HEK293 (cell line): ENCODE measurements around the gene TTYH1.

Experiments
- CTCF ChIA-PET: fragments of 350-600 bp; formaldehyde crosslinking; extraction: SDS; loops from one replicate; lab custom pipeline; 2021; ENCODE audit warnings: antibody characterized with exemption; lab: Yijun Ruan, JAX
- POLR2A ChIA-PET: fragments of 300-600 bp; formaldehyde crosslinking; extraction: SDS; loops from one replicate; lab custom pipeline; 2020; ENCODE audit warnings: antibody characterized with exemption, inconsistent platforms; lab: Yijun Ruan, JAX
- H3K27ac ChIP-seq: fragments of 200-500 bp; sonication (Bioruptor generic); 2 replicates; pipeline ENCODE4 v1.5.1; 2014; ENCODE audit warnings: low read depth, low read length, control low read depth, inconsistent platforms; ENCODE audit errors: extremely low read depth
- H3K36me3 ChIP-seq, 2 experiments: fragments of 200-500 bp in 1 of 2; sonication (Bioruptor generic) in 1 of 2; 1 replicate in 1 of 2; 2 replicates in 1 of 2; pipeline ENCODE4 v1.5.1; 2014 to 2017; ENCODE audit warnings: inconsistent platforms in 2 of 2, low read length in 2 of 2; ENCODE audit not compliant: control insufficient read depth in 2 of 2, insufficient read depth in 1 of 2
- H3K4me1 ChIP-seq: fragments of 200-500 bp; sonication (Bioruptor generic); 2 replicates; pipeline ENCODE4 v1.5.1; 2014; ENCODE audit warnings: mild to moderate bottlenecking, low read length, inconsistent platforms; ENCODE audit not compliant: control insufficient read depth, insufficient read depth
- H3K4me3 ChIP-seq: 2 replicates; pipeline ENCODE4 v1.5.1; 2011; ENCODE audit warnings: low read depth, mild to moderate bottlenecking, control low read depth, low read length, moderate library complexity
- H3K9me3 ChIP-seq: fragments of 200-500 bp; sonication (Bioruptor generic); 2 replicates; pipeline ENCODE4 v1.5.1; 2014; ENCODE audit warnings: low read depth, low read length, inconsistent platforms; ENCODE audit not compliant: control insufficient read depth, insufficient read depth
- GLIS1 ChIP-seq: fragments of 450-650 bp; formaldehyde crosslinking; IDR thresholded peaks from 2 replicates; pipeline ENCODE4 v1.5.1; 2016; ENCODE audit warnings: missing biosample characterization, missing genetic modification characterization
- GLIS2 ChIP-seq: fragments of 450-650 bp; formaldehyde crosslinking; IDR thresholded peaks from 2 replicates; pipeline ENCODE4 v1.5.1; 2016; ENCODE audit warnings: missing biosample characterization, missing genetic modification characterization
- KLF1 ChIP-seq: fragments of 450-650 bp; formaldehyde crosslinking; IDR thresholded peaks from 2 replicates; pipeline ENCODE4 v1.5.1; 2016; ENCODE audit warnings: missing biosample characterization, missing genetic modification characterization
- KLF10 ChIP-seq: fragments of 450-650 bp; IDR thresholded peaks from 2 replicates; pipeline ENCODE4 v1.5.1; 2018; ENCODE audit warnings: missing biosample characterization, mild to moderate bottlenecking, missing genetic modification characterization
- KLF8 ChIP-seq: fragments of 450-650 bp; formaldehyde crosslinking; IDR thresholded peaks from 2 replicates; pipeline ENCODE4 v1.5.1; 2016; ENCODE audit warnings: missing biosample characterization, missing genetic modification characterization
- MYNN ChIP-seq: fragments of 450-650 bp; formaldehyde crosslinking; IDR thresholded peaks from 2 replicates; pipeline ENCODE4 v1.5.1; 2016; ENCODE audit warnings: missing biosample characterization, missing genetic modification characterization, borderline replicate concordance
- SCRT2 ChIP-seq: fragments of 450-650 bp; formaldehyde crosslinking; IDR thresholded peaks from 2 replicates; pipeline ENCODE4 v1.5.1; 2016; ENCODE audit warnings: missing biosample characterization, missing genetic modification characterization
- ZBTB20 ChIP-seq: fragments of 450-650 bp; formaldehyde crosslinking; IDR thresholded peaks from 2 replicates; pipeline ENCODE4 v1.5.1; 2016; ENCODE audit warnings: missing biosample characterization, missing genetic modification characterization
- ZEB2 ChIP-seq: fragments of 450-650 bp; formaldehyde crosslinking; IDR thresholded peaks from 2 replicates; pipeline ENCODE4 v1.5.1; 2016; ENCODE audit warnings: missing biosample characterization, missing genetic modification characterization
- ZFP69B ChIP-seq: fragments of 450-650 bp; formaldehyde crosslinking; IDR thresholded peaks from 2 replicates; pipeline ENCODE4 v1.5.1; 2016; ENCODE audit warnings: missing biosample characterization, missing genetic modification characterization
- ZIC2 ChIP-seq: fragments of 450-650 bp; formaldehyde crosslinking; IDR thresholded peaks from 2 replicates; pipeline ENCODE4 v1.5.1; 2016; ENCODE audit warnings: missing biosample characterization, missing genetic modification characterization
- ZNF146 ChIP-seq: fragments of 450-650 bp; formaldehyde crosslinking; IDR thresholded peaks from 2 replicates; pipeline ENCODE4 v1.5.1; 2016; ENCODE audit warnings: missing biosample characterization, missing genetic modification characterization
- ZNF19 ChIP-seq: fragments of 450-650 bp; formaldehyde crosslinking; IDR thresholded peaks from 2 replicates; pipeline ENCODE4; 2016; ENCODE audit warnings: missing biosample characterization, missing genetic modification characterization, low read depth
- ZNF211 ChIP-seq: fragments of 450-650 bp; formaldehyde crosslinking; IDR thresholded peaks from 2 replicates; pipeline ENCODE4 v1.5.1; 2016; ENCODE audit warnings: low read depth, missing biosample characterization, missing genetic modification characterization
- ZNF221 ChIP-seq: fragments of 450-650 bp; formaldehyde crosslinking; IDR thresholded peaks from 2 replicates; pipeline ENCODE4 v1.5.1; 2017; ENCODE audit warnings: missing biosample characterization, missing genetic modification characterization, borderline replicate concordance
- ZNF324 ChIP-seq: fragments of 450-650 bp; formaldehyde crosslinking; IDR thresholded peaks from 2 replicates; pipeline ENCODE4 v1.5.1; 2016; ENCODE audit warnings: missing biosample characterization, missing genetic modification characterization
- ZNF416 ChIP-seq: fragments of 450-650 bp; formaldehyde crosslinking; IDR thresholded peaks from 2 replicates; pipeline ENCODE4 v1.5.1; 2016; ENCODE audit warnings: missing biosample characterization, missing genetic modification characterization
- ZNF544 ChIP-seq: fragments of 450-650 bp; formaldehyde crosslinking; IDR thresholded peaks from 2 replicates; pipeline ENCODE4 v1.5.0; 2017; ENCODE audit warnings: missing biosample characterization, missing genetic modification characterization
- ZNF626 ChIP-seq: fragments of 450-650 bp; sonication (Bioruptor Pico); formaldehyde crosslinking; IDR thresholded peaks from 2 replicates; pipeline ENCODE4 v1.5.1; 2018; ENCODE audit warnings: missing biosample characterization, missing genetic modification characterization, inconsistent platforms
- TF ChIP-seq, protein P1 (sequence below): IDR thresholded peaks from 2 replicates; pipeline ENCODE4 v1.6.1; 2011; ENCODE audit warnings: mild to moderate bottlenecking, low read depth, low read length, borderline replicate concordance
- TF ChIP-seq, protein P2 (sequence below): fragments of 450-650 bp; formaldehyde crosslinking; IDR thresholded peaks from 2 replicates; pipeline ENCODE4 v1.5.1; 2016; ENCODE audit warnings: missing biosample characterization, missing genetic modification characterization

Gene TTYH1

GRCh38 chr19:54458648-54459281 lies 43.5 kb downstream of the TTYH1 start:
- Histone ChIP-seq H3K4me3 (no peak overlapping the region), H3K36me3 (peaks cover 31 to 86% of the 10 kb centered on the region in 2 experiments), H3K4me1 (peaks cover 5% of the 10 kb centered on the region; the same call in 1 of the 2 replicates), H3K27ac (no peak overlapping the region), H3K9me3 (no peaks in the 10 kb centered on the region)
- POLR2A ChIA-PET: interaction anchor here (0.8 to 6.8 kb wide), 3 partner anchors 9 to 80 kb away, joined by 3 to 64 read pairs (median 3); partner anchors contain the start of gene LENG8
- CTCF ChIA-PET: interaction anchor here (1.4 kb wide), 1 partner anchor 18 kb away, joined by 3 read pairs; no protein-coding TSS in a partner anchor
- TF ChIP-seq KLF10 (tag by site-specific recombination): no peak
- no peak for TF ChIP-seq ZNF324 (tag by site-specific recombination)
- no peak for TF ChIP-seq SCRT2 (tag by site-specific recombination)
- TF ChIP-seq ZNF19 (tag by site-specific recombination): no peak
- TF ChIP-seq ZNF211: no peak
- TF ChIP-seq ZFP69B (tag by site-specific recombination): no peak
- no peak for TF ChIP-seq ZEB2 (tag by site-specific recombination)
- TF ChIP-seq ZNF416: no peak
- TF ChIP-seq MYNN (tag by site-specific recombination): no peak
- no peak for TF ChIP-seq KLF1
- no peak for TF ChIP-seq ZNF146
- TF ChIP-seq ZNF544 (tag by site-specific recombination): no peak
- TF ChIP-seq ZNF626 (tag by site-specific recombination): no peak
- TF ChIP-seq ZNF221: no peak
- TF ChIP-seq KLF8 (tag by site-specific recombination): no peak
- TF ChIP-seq ZBTB20 (tag by site-specific recombination): no peak
- TF ChIP-seq, protein P1, sequence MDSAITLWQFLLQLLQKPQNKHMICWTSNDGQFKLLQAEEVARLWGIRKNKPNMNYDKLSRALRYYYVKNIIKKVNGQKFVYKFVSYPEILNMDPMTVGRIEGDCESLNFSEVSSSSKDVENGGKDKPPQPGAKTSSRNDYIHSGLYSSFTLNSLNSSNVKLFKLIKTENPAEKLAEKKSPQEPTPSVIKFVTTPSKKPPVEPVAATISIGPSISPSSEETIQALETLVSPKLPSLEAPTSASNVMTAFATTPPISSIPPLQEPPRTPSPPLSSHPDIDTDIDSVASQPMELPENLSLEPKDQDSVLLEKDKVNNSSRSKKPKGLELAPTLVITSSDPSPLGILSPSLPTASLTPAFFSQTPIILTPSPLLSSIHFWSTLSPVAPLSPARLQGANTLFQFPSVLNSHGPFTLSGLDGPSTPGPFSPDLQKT: no peak

DNA sequence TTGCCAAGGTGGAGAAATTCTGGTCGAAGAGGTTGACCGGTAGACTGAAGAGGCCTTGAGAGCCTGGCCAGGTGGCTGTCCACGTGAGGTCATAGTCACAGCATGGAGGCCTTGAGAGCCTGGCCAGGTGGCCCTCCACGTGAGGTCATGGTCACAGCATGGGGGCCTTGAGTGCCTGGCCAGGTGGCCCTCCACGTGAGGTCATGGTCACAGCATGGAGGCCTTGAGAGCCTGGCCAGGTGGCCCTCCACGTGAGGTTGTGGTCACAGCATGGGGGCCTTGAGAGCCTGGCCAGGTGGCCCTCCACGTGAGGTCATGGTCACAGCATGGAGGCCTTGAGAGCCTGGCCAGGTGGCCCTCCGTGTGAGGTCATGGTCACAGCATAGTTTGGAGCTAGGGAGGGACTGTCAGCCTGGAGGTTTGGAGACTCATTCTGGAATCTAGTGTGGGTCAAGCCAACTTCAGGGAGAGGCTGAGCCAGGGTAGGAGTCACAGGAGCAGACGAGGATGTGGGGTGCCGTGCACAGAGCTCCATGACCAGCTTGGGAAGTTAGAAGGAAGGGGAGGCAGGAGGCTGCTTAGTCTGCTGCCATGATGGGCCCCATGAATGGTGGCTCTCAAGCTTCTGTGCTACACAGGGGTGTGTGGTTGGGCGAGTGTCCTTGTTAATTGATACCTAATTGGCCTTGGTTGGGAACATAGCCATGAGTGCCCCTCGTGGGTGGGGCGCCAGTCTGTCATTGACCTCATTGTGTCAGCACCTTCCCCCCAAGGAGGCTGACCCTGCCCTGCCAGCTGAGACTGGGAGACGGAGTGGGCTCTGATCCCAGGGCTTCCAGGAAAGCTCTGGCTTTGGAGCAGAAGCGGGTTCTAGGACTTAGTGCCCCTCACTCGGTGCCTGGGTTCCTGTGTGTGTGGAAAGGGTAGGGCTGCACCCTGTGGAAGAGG lies 44.3 kb downstream of the TTYH1 start:
- TF ChIP-seq GLIS1 (peak; percentile 97), ZIC2 (tag by site-specific recombination) (peak; percentile 98), GLIS2 (tag by site-specific recombination) (peak; percentile 55)
- TF ChIP-seq, protein P2, sequence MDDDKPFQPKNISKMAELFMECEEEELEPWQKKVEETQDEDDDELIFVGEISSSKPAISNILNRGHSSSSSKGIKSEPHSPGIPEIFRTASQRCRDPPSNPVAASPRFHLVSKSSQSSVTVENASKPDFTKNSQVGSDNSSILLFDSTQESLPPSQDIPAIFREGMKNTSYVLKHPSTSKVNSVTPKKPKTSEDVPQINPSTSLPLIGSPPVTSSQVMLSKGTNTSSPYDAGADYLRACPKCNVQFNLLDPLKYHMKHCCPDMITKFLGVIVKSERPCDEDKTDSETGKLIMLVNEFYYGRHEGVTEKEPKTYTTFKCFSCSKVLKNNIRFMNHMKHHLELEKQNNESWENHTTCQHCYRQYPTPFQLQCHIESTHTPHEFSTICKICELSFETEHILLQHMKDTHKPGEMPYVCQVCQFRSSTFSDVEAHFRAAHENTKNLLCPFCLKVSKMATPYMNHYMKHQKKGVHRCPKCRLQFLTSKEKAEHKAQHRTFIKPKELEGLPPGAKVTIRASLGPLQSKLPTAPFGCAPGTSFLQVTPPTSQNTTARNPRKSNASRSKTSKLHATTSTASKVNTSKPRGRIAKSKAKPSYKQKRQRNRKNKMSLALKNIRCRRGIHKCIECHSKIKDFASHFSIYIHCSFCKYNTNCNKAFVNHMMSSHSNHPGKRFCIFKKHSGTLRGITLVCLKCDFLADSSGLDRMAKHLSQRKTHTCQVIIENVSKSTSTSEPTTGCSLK (tag by site-specific recombination): no peak
- H3K4me1 ChIP-seq: peaks cover 5% of the 10 kb centered on the region; the same call in 1 of the 2 replicates
- no peak overlapping the region for H3K27ac ChIP-seq
- ChIA-PET POLR2A (interaction anchor here (0.8 to 6.8 kb wide), 3 partner anchors 10 to 81 kb away, joined by 3 to 64 read pairs (median 3); partner anchors contain the start of gene LENG8), CTCF (interaction anchor here (0.7 to 1.7 kb wide), 2 partner anchors 14 to 20 kb away, joined by 3 to 4 read pairs; partner anchors contain the start of gene CDC42EP5)
- peaks cover 31 to 78% of the 10 kb centered on the region in 2 experiments for H3K36me3 ChIP-seq
- no peak overlapping the region for H3K4me3 ChIP-seq
- H3K9me3 ChIP-seq: no peaks in the 10 kb centered on the region
